Mucosa of descending colon (tissue), 3 donors: ENCODE data around the gene DKKL1. TPM values are rescaled to one million over a fixed set of nuclear protein-coding genes. Genes with fewer than 3 reads are reported as not detected.
A peak's percentile ranks its signal among the peaks of the same experiment; 100 is the strongest.

Experiments
- ATAC-seq: fragments of 200-7000 bp; cut with Tn5 transposase; one replicate; pipeline ENCODE4 v1.9.1; 2020; ENCODE audit warnings: mild to moderate bottlenecking, moderate library complexity
- DNase-seq, 3 donors: peaks; one replicate each; pipeline ENCODE4 v3.0.0-alpha.2; 2020
- H3K36me3 ChIP-seq: fragments of 200-600 bp; one replicate; pipeline ENCODE4 v1.8.0; 2021; ENCODE audit warnings: low read depth, mild to moderate bottlenecking
- H3K4me1 ChIP-seq: fragments of 200-600 bp; one replicate; pipeline ENCODE4 v1.8.0; 2021; ENCODE audit warnings: low read depth, mild to moderate bottlenecking
- H3K4me3 ChIP-seq: fragments of 200-600 bp; one replicate; pipeline ENCODE4 v1.8.0; 2021; ENCODE audit warnings: mild to moderate bottlenecking
- H3K9me3 ChIP-seq: fragments of 200-600 bp; one replicate; pipeline ENCODE4 v1.8.0; 2021; ENCODE audit warnings: mild to moderate bottlenecking
- CTCF ChIP-seq: fragments of 200-600 bp; IDR thresholded peaks from one replicate; pipeline ENCODE4 v1.8.0; 2022; ENCODE audit warnings: antibody characterized with exemption, mild to moderate bottlenecking
- intact Hi-C, 2 donors: fragments of 100-400 bp; cut with DNase I in 1 of 2; cut with micrococcal nuclease in 1 of 2; formaldehyde crosslinking; loops; one replicate each; pipeline versions ENCODE4 v1.11.0 to v1.11.1; 2022; cut with DNase I, micrococcal nuclease
- total RNA-seq, 3 donors: library from RNA; stranded (reverse); fragmentation: NEBNext Ultra II Directional in 2 of 3; extraction: Animal tissue kit (Norgen Biotek cat#: 25700) in 2 of 3; gene quantifications; one replicate each; pipeline versions ENCODE4 v1.2.1 to v1.2.4, GENCODE V29; 2021 to 2023
- donor health status: DM: no; HTN: no; CAD: no; lungs with moderate emphysema.
- donor health status: DM: no; HTN: no; CAD: no.
- donor health status: DM: no; HTN: yes; CAD: no.

Gene DKKL1
- total RNA-seq, 3 donors from 2014 or later: 0.44 TPM; not detected in 2

- no peaks in the 10 kb centered on the region for H3K36me3 ChIP-seq
- H3K4me3 ChIP-seq: no peak overlapping the region
- intact Hi-C loops: no loop called here
- H3K9me3 ChIP-seq: no peaks in the 10 kb centered on the region
- no peak for TF ChIP-seq CTCF
- peak; percentile 50 for ATAC-seq
- peak; percentile 76 to 87 (median 81) for DNase-seq
- H3K4me1 ChIP-seq: peaks cover 19% of the 10 kb centered on the region
Observed at GRCh38 chr19:49340069-49340864, 23.4 kb upstream of the DKKL1 start.

- DNase-seq (no peak), ATAC-seq (no peak)
- Histone ChIP-seq H3K9me3 (no peaks in the 10 kb centered on the region), H3K36me3 (no peaks in the 10 kb centered on the region), H3K4me1 (peaks cover 19% of the 10 kb centered on the region), H3K4me3 (no peak overlapping the region)
- intact Hi-C loops: no loop called here
- no peak for TF ChIP-seq CTCF
Observed at GRCh38 chr19:49340865-49341718, 22.6 kb upstream of the DKKL1 start.

DNA sequence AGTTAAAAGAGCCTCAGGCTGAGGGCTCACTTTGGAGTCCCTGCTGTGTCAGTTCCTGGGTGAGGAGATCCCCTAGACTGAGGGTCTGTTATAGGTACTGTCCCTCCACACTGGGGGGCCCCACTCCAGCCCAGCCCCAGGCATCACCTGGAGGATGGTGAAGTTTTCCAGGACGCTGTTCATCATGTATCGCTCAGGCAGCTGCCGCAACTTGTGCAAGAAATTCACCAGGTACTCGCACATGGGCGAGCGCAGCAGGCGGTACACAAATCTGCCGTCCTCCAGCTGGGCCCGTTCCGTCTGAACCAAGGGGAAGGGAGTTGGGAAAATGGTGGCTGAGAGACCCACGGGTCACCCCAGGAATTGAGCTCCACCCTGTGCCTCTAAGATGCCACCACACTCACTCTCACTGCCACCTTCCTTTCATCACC is 21.4 kb upstream of the DKKL1 start:
- H3K4me1 ChIP-seq: peaks cover 19% of the 10 kb centered on the region
- no peak overlapping the region for H3K4me3 ChIP-seq
- ATAC-seq (no peak), DNase-seq (no peak)
- intact Hi-C loops: no loop called here
- no peaks in the 10 kb centered on the region for H3K36me3 ChIP-seq
- TF ChIP-seq CTCF: no peak
- no peaks in the 10 kb centered on the region for H3K9me3 ChIP-seq

GRCh38 chr19:49343123-49343522 is 20.6 kb upstream of the DKKL1 start:
- DNase-seq (no peak), ATAC-seq (no peak)
- no peak overlapping the region for H3K4me3 ChIP-seq
- peaks cover 19% of the 10 kb centered on the region for H3K4me1 ChIP-seq
- H3K36me3 ChIP-seq: no peaks in the 10 kb centered on the region
- H3K9me3 ChIP-seq: no peaks in the 10 kb centered on the region
- no peak for TF ChIP-seq CTCF
- intact Hi-C loops: no loop called here

GRCh38 chr19:49344505-49345423 is 18.9 kb upstream of the DKKL1 start:
- no peak for TF ChIP-seq CTCF
- Histone ChIP-seq H3K36me3 (no peaks in the 10 kb centered on the region), H3K4me1 (peaks cover 8% of the 10 kb centered on the region), H3K9me3 (no peaks in the 10 kb centered on the region), H3K4me3 (no peak overlapping the region)
- DNase-seq: no peak
- no peak for ATAC-seq
- intact Hi-C loops: no loop called here
